GM10847 (cell line): ENCODE results near the gene NAV3.

Experiments
- POLR2A ChIP-seq: IDR thresholded peaks from 2 replicates; pipeline ENCODE4 v1.6.1; 2011; ENCODE audit not compliant: insufficient read length; ENCODE audit errors: extremely low read depth

Gene NAV3

GRCh38 chr12:78120866-78121560 is 290.3 kb downstream of the NAV3 start:
- no peak for TF ChIP-seq POLR2A

GRCh38 chr12:78121969-78122610 is 291.4 kb downstream of the NAV3 start:
- no peak for TF ChIP-seq POLR2A

GRCh38 chr12:78128211-78128610 is 297.5 kb downstream of the NAV3 start:
- TF ChIP-seq POLR2A, result no peak

GRCh38 chr12:78143717-78144116 is 313.0 kb downstream of the NAV3 start:
- TF ChIP-seq POLR2A, result no peak

GRCh38 chr12:78145398-78145797 is 314.7 kb downstream of the NAV3 start:
- TF ChIP-seq POLR2A, result no peak

GRCh38 chr12:78146365-78146772 is 315.7 kb downstream of the NAV3 start:
- TF ChIP-seq POLR2A, result no peak

- TF ChIP-seq POLR2A, result no peak
Measured at GRCh38 chr12:78149459-78149858, 318.8 kb downstream of the NAV3 start.

GRCh38 chr12:78155546-78155945 is 324.9 kb downstream of the NAV3 start:
- TF ChIP-seq POLR2A, result no peak

GRCh38 chr12:78156751-78157150 is 326.1 kb downstream of the NAV3 start:
- no peak for TF ChIP-seq POLR2A

- no peak for TF ChIP-seq POLR2A
Measured at GRCh38 chr12:78157199-78157598, 326.5 kb downstream of the NAV3 start.

GRCh38 chr12:78164154-78164553 is 333.5 kb downstream of the NAV3 start:
- TF ChIP-seq POLR2A, result no peak

- no peak for TF ChIP-seq POLR2A
Measured at GRCh38 chr12:78167510-78167909, 336.8 kb downstream of the NAV3 start.

- TF ChIP-seq POLR2A, result no peak
Measured at GRCh38 chr12:78171061-78171460, 340.4 kb downstream of the NAV3 start.

GRCh38 chr12:78176643-78177042 is 345.9 kb downstream of the NAV3 start:
- no peak for TF ChIP-seq POLR2A

- no peak for TF ChIP-seq POLR2A
Measured at GRCh38 chr12:78177298-78177697, 346.6 kb downstream of the NAV3 start.

- TF ChIP-seq POLR2A, result no peak
Measured at GRCh38 chr12:78179346-78179745, 348.7 kb downstream of the NAV3 start.
